Ascending aorta (tissue), 2 donors: ENCODE data around the gene REEP6. TPM values are rescaled to one million over a fixed set of nuclear protein-coding genes. Genes with fewer than 3 reads are reported as not detected.

Experiments
- DNase-seq, 2 donors: peaks; one replicate each; pipeline ENCODE4 v3.0.0-alpha.2; 2019; ENCODE audit warnings: low spot score in 2 of 2
- H3K27ac ChIP-seq, 2 donors: fragments of 200-600 bp; sonication (generic); one replicate each; pipeline ENCODE4 v1.5.1; 2016 to 2017; ENCODE audit warnings: mild to moderate bottlenecking in 1 of 2
- H3K27me3 ChIP-seq: fragments of 200-600 bp; sonication (generic); one replicate; pipeline ENCODE4 v1.5.1; 2017
- H3K36me3 ChIP-seq, 2 donors: fragments of 200-600 bp; sonication (generic); one replicate each; pipeline ENCODE4 v1.5.1; 2016
- H3K4me1 ChIP-seq, 2 donors: fragments of 200-600 bp; sonication (generic); one replicate each; pipeline ENCODE4 v1.5.1; 2016 to 2017; ENCODE audit warnings: mild to moderate bottlenecking in 1 of 2
- H3K4me3 ChIP-seq, 2 donors: fragments of 200-600 bp; sonication (generic); one replicate each; pipeline ENCODE4 v1.5.1; 2016 to 2017; ENCODE audit warnings: mild to moderate bottlenecking in 1 of 2
- H3K9me3 ChIP-seq, 2 donors: fragments of 200-600 bp; sonication (generic); one replicate each; pipeline ENCODE4 v1.5.1; 2016
- CTCF ChIP-seq, 3 experiments: fragments of 200-600 bp in 2 of 3; fragments of 450-650 bp in 1 of 3; sonication (generic) in 2 of 3; IDR thresholded peaks; one replicate each; pipeline ENCODE4 v1.5.1; 2016 to 2019; ENCODE audit warnings: antibody characterized with exemption in 3 of 3, mild to moderate bottlenecking in 1 of 3, moderate library complexity in 1 of 3
- intact Hi-C: fragments of 100-400 bp; cut with DNase I; formaldehyde crosslinking; loops from one replicate; pipeline ENCODE4 v1.15.1; 2023
- total RNA-seq: library from RNA; depleted of rRNA; stranded (reverse); fragments of >200 nt; gene quantifications from one replicate; pipeline ENCODE4 v1.1.0, GENCODE V29; 2016

The REEP6 gene
- total RNA-seq, 1 donor from 2014 or later, result 3.2 TPM

- intact Hi-C loops, result no loop called here
- H3K4me3 ChIP-seq, result no peak overlapping the region
- H3K27me3 ChIP-seq, result peaks cover 19% of the 10 kb centered on the region
- H3K4me1 ChIP-seq, result no peaks in the 10 kb centered on the region
- no peak for TF ChIP-seq CTCF (IDR thresholded peaks at IDR 0.05)
- no peak overlapping the region for H3K27ac ChIP-seq
- no peaks in the 10 kb centered on the region for H3K9me3 ChIP-seq
- DNase-seq, result no peak
- peaks cover 0 to 11% of the 10 kb centered on the region in 2 donors for H3K36me3 ChIP-seq
Measured at GRCh38 chr19:1460033-1460995, 30.7 kb upstream of the REEP6 start.

GRCh38 chr19:1461862-1462261 is 29.1 kb upstream of the REEP6 start:
- no peak overlapping the region for H3K27ac ChIP-seq
- H3K4me1 ChIP-seq, result no peaks in the 10 kb centered on the region
- intact Hi-C loops, result no loop called here
- peaks cover 15% of the 10 kb centered on the region for H3K27me3 ChIP-seq
- H3K36me3 ChIP-seq, result peaks cover 0 to 11% of the 10 kb centered on the region in 2 donors
- no peak for DNase-seq
- TF ChIP-seq CTCF (IDR thresholded peaks at IDR 0.05), result no peak
- H3K9me3 ChIP-seq, result no peaks in the 10 kb centered on the region
- no peak overlapping the region for H3K4me3 ChIP-seq

GRCh38 chr19:1465191-1466016 is 25.6 kb upstream of the REEP6 start:
- Histone ChIP-seq H3K4me3 (no peak overlapping the region), H3K9me3 (no peaks in the 10 kb centered on the region), H3K27ac (no peak overlapping the region), H3K4me1 (peaks cover 26 to 27% of the 10 kb centered on the region in 2 donors), H3K27me3 (peaks cover 37% of the 10 kb centered on the region), H3K36me3 (peaks cover 0 to 9% of the 10 kb centered on the region in 2 donors)
- intact Hi-C loops, result no loop called here
- DNase-seq, result no peak
- peak in 2 of 3 experiments; percentile 6 to 22 for TF ChIP-seq CTCF (IDR thresholded peaks at IDR 0.05)

- Histone ChIP-seq H3K27me3 (peaks cover 43% of the 10 kb centered on the region), H3K4me3 (no peak overlapping the region), H3K4me1 (peaks cover 33% of the 10 kb centered on the region in 2 donors), H3K27ac (no peak overlapping the region), H3K36me3 (peaks cover 0 to 3% of the 10 kb centered on the region in 2 donors), H3K9me3 (no peaks in the 10 kb centered on the region)
- TF ChIP-seq CTCF (IDR thresholded peaks at IDR 0.05), result no peak
- no peak for DNase-seq
- intact Hi-C loops, result no loop called here
Measured at GRCh38 chr19:1466018-1466460, 24.9 kb upstream of the REEP6 start.

- DNase-seq, result no peak
- Histone ChIP-seq H3K36me3 (no peaks in the 10 kb centered on the region), H3K27me3 (peaks cover 49% of the 10 kb centered on the region), H3K9me3 (no peaks in the 10 kb centered on the region), H3K27ac (no peak overlapping the region), H3K4me3 (no peak overlapping the region), H3K4me1 (peaks cover 36 to 37% of the 10 kb centered on the region in 2 donors)
- intact Hi-C loops, result no loop called here
- TF ChIP-seq CTCF (IDR thresholded peaks at IDR 0.05), result no peak
Measured at GRCh38 chr19:1466461-1467214, 24.3 kb upstream of the REEP6 start.
